ENCODE results near the gene DHRS12. TPM values are rescaled to one million over a fixed set of nuclear protein-coding genes. Genes with fewer than 3 reads are reported as not detected.

The DHRS12 gene
- total and polyA plus RNA-seq, 7 experiments from 2014 or later = 6.7 to 27.1 (median 21.1) TPM

GRCh38 chr13:51768378-51768921 lies 35.5 kb downstream of the DHRS12 start:
- H3K9me3 Mint-ChIP-seq = no peaks in the 10 kb centered on the region
- H3K27ac Mint-ChIP-seq = peak overlapping the region in 2 of 9 donors; percentile 32 to 47
- Histone ChIP-seq H3K9me3 (ENCODE audit: control insufficient read depth in 2 of 3, low read length in 3 of 3) (no peaks in the 10 kb centered on the region), H3K27me3 (ENCODE audit: control insufficient read depth in 2 of 2, insufficient read depth in 2 of 2, low read length in 2 of 2) (no peaks in the 10 kb centered on the region), H3K4me1 (ENCODE audit: control insufficient read depth in 2 of 2, insufficient read depth in 2 of 2, low read length in 2 of 2) (peaks cover 6 to 15% of the 10 kb centered on the region in 2 donors), H3K4me3 (ENCODE audit: low read length) (no peak overlapping the region), H3K27ac (ENCODE audit: low read depth, low read length) (no peak overlapping the region), H3K36me3 (ENCODE audit: control insufficient read depth in 2 of 3, insufficient read depth in 3 of 3, low read length in 3 of 3) (peaks cover 0 to 13% (median 0%) of the 10 kb centered on the region in 3 experiments)
- H3K4me3 Mint-ChIP-seq = no peak overlapping the region
- ATAC-seq (no peak), DNase-seq (no peak)
- intact Hi-C loops (cut with micrococcal nuclease) = no loop called here
- CTCF ChIA-PET = no interaction called here
- H3K4me1 Mint-ChIP-seq = peaks cover 10 to 30% (median 26%) of the 10 kb centered on the region in 7 donors
- H3K36me3 Mint-ChIP-seq = peaks cover 3 to 16% (median 4%) of the 10 kb centered on the region in 5 donors
- H3K27me3 Mint-ChIP-seq = no peaks in the 10 kb centered on the region
- POLR2A ChIA-PET = no interaction called here

GRCh38 chr13:51767100-51767499 lies 36.9 kb downstream of the DHRS12 start:
- POLR2A ChIA-PET = no interaction called here
- Histone ChIP-seq H3K9me3 (ENCODE audit: control insufficient read depth in 2 of 3, low read length in 3 of 3) (no peaks in the 10 kb centered on the region), H3K4me3 (ENCODE audit: low read length) (no peak overlapping the region), H3K36me3 (ENCODE audit: control insufficient read depth in 2 of 3, insufficient read depth in 3 of 3, low read length in 3 of 3) (peaks cover 0 to 10% (median 0%) of the 10 kb centered on the region in 3 experiments), H3K4me1 (ENCODE audit: control insufficient read depth in 2 of 2, insufficient read depth in 2 of 2, low read length in 2 of 2) (peaks cover 6 to 15% of the 10 kb centered on the region in 2 donors), H3K27me3 (ENCODE audit: control insufficient read depth in 2 of 2, insufficient read depth in 2 of 2, low read length in 2 of 2) (no peaks in the 10 kb centered on the region), H3K27ac (ENCODE audit: low read depth, low read length) (no peak overlapping the region)
- Mint-ChIP-seq H3K4me3 (no peak overlapping the region), H3K27ac (peak overlapping the region in 4 of 9 donors; percentile 69 to 94 (median 85)), H3K9me3 (no peaks in the 10 kb centered on the region), H3K36me3 (peaks cover 3 to 19% (median 7%) of the 10 kb centered on the region in 5 donors), H3K4me1 (peaks cover 10 to 38% (median 29%) of the 10 kb centered on the region in 7 donors), H3K27me3 (no peaks in the 10 kb centered on the region)
- DNase-seq (no peak), ATAC-seq (no peak)
- intact Hi-C loops (cut with micrococcal nuclease) = no loop called here
- CTCF ChIA-PET = interaction anchor here (0.6 to 0.7 kb wide), 2 partner anchors 161 to 332 kb away, joined by 3 to 4 read pairs; no protein-coding TSS in a partner anchor

- H3K4me3 Mint-ChIP-seq = peak overlapping the region; percentile 74 to 90 (median 85)
- peak overlapping the region; percentile 88 to 95 (median 93) for H3K27ac Mint-ChIP-seq
- CTCF ChIA-PET = interaction anchor here (1.3 to 1.4 kb wide), 2 partner anchors 50 to 180 kb away, joined by 3 read pairs; no protein-coding TSS in a partner anchor
- peaks cover 10 to 38% (median 29%) of the 10 kb centered on the region in 7 donors for H3K4me1 Mint-ChIP-seq
- intact Hi-C loops (cut with micrococcal nuclease) = no loop called here
- POLR2A ChIA-PET = interaction anchor here (0.9 to 2.4 kb wide), 3 partner anchors 32 to 311 kb away, joined by 3 to 26 read pairs (median 3); partner anchors contain the start of gene INTS6
- H3K36me3 Mint-ChIP-seq = peaks cover 7 to 31% (median 13%) of the 10 kb centered on the region in 5 donors
- H3K9me3 Mint-ChIP-seq = no peaks in the 10 kb centered on the region
- peak overlapping the region; percentile 68 for H3K27ac ChIP-seq (ENCODE audit: low read depth, low read length)
- ATAC-seq (no peak), DNase-seq (peak in 1 of 9 donors; percentile 10)
- H3K4me1 ChIP-seq (ENCODE audit: control insufficient read depth in 2 of 2, insufficient read depth in 2 of 2, low read length in 2 of 2) = peaks cover 6 to 15% of the 10 kb centered on the region in 2 donors
- H3K36me3 ChIP-seq (ENCODE audit: control insufficient read depth in 2 of 3, insufficient read depth in 3 of 3, low read length in 3 of 3) = peaks cover 0 to 24% (median under 1%) of the 10 kb centered on the region in 3 experiments
- no peaks in the 10 kb centered on the region for H3K27me3 Mint-ChIP-seq
- no peaks in the 10 kb centered on the region for H3K9me3 ChIP-seq (ENCODE audit: control insufficient read depth in 2 of 3, low read length in 3 of 3)
- peak overlapping the region; percentile 49 for H3K4me3 ChIP-seq (ENCODE audit: low read length)
- H3K27me3 ChIP-seq (ENCODE audit: control insufficient read depth in 2 of 2, insufficient read depth in 2 of 2, low read length in 2 of 2) = no peaks in the 10 kb centered on the region
These were observed 38.8 kb downstream of the DHRS12 start for GRCh38 chr13:51765142-51765515.

- H3K36me3 ChIP-seq (ENCODE audit: control insufficient read depth in 2 of 3, insufficient read depth in 3 of 3, low read length in 3 of 3) = peaks cover 0 to 30% (median 5%) of the 10 kb centered on the region in 3 experiments
- Mint-ChIP-seq H3K36me3 (peaks cover 7 to 35% (median 19%) of the 10 kb centered on the region in 5 donors), H3K4me1 (peaks cover 10 to 38% (median 29%) of the 10 kb centered on the region in 7 donors), H3K27me3 (no peaks in the 10 kb centered on the region), H3K9me3 (no peaks in the 10 kb centered on the region), H3K27ac (peak overlapping the region; percentile 88 to 95 (median 93)), H3K4me3 (peak overlapping the region; percentile 74 to 90 (median 85))
- H3K4me3 ChIP-seq (ENCODE audit: low read length) = peak overlapping the region; percentile 49
- ChIA-PET POLR2A (interaction anchor here (0.6 to 2.4 kb wide), 11 partner anchors 33 to 330 kb away, joined by 3 to 26 read pairs (median 3); partner anchors contain the start of gene INTS6), CTCF (interaction anchor here (0.8 to 1.4 kb wide), 5 partner anchors 50 to 237 kb away, joined by 3 to 8 read pairs (median 3); no protein-coding TSS in a partner anchor)
- peak overlapping the region; percentile 68 for H3K27ac ChIP-seq (ENCODE audit: low read depth, low read length)
- H3K27me3 ChIP-seq (ENCODE audit: control insufficient read depth in 2 of 2, insufficient read depth in 2 of 2, low read length in 2 of 2) = no peaks in the 10 kb centered on the region
- peak in 8 of 9 donors; percentile 19 to 62 (median 44) for DNase-seq
- H3K9me3 ChIP-seq (ENCODE audit: control insufficient read depth in 2 of 3, low read length in 3 of 3) = no peaks in the 10 kb centered on the region
- peak; percentile 88 for ATAC-seq
- peaks cover 6 to 15% of the 10 kb centered on the region in 2 donors for H3K4me1 ChIP-seq (ENCODE audit: control insufficient read depth in 2 of 2, insufficient read depth in 2 of 2, low read length in 2 of 2)
- intact Hi-C loops (cut with micrococcal nuclease) = loop anchor here (1.0 to 5.0 kb wide), 4 partner anchors 38 to 329 kb away; partner anchors contain the start of genes WDFY2 (in 2 of the 2), DHRS12 (in 1 of the 2) and INTS6 (in 1 of the 2)
These were observed 39.5 kb downstream of the DHRS12 start for GRCh38 chr13:51764184-51765141.

- peak overlapping the region; percentile 68 for H3K27ac ChIP-seq (ENCODE audit: low read depth, low read length)
- H3K27ac Mint-ChIP-seq = peak overlapping the region; percentile 38 to 94 (median 77)
- H3K4me3 ChIP-seq (ENCODE audit: low read length) = no peak overlapping the region
- ChIA-PET CTCF (interaction anchor here (0.8 to 0.9 kb wide), 2 partner anchors 34 to 238 kb away, joined by 4 to 8 read pairs; no protein-coding TSS in a partner anchor), POLR2A (interaction anchor here (1.1 to 2.4 kb wide), 3 partner anchors 59 to 313 kb away, joined by 3 to 26 read pairs (median 3); partner anchors contain the start of gene INTS6)
- H3K4me3 Mint-ChIP-seq = no peak overlapping the region
- H3K36me3 ChIP-seq (ENCODE audit: control insufficient read depth in 2 of 3, insufficient read depth in 3 of 3, low read length in 3 of 3) = peaks cover 0 to 38% (median 5%) of the 10 kb centered on the region in 3 experiments
- no peaks in the 10 kb centered on the region for H3K27me3 Mint-ChIP-seq
- H3K9me3 Mint-ChIP-seq = no peaks in the 10 kb centered on the region
- no peaks in the 10 kb centered on the region for H3K9me3 ChIP-seq (ENCODE audit: control insufficient read depth in 2 of 3, low read length in 3 of 3)
- H3K4me1 ChIP-seq (ENCODE audit: control insufficient read depth in 2 of 2, insufficient read depth in 2 of 2, low read length in 2 of 2) = peaks cover 6 to 15% of the 10 kb centered on the region in 2 donors
- H3K36me3 Mint-ChIP-seq = peaks cover 9 to 39% (median 20%) of the 10 kb centered on the region in 5 donors
- ATAC-seq = no peak
- peaks cover 10 to 38% (median 29%) of the 10 kb centered on the region in 7 donors for H3K4me1 Mint-ChIP-seq
- intact Hi-C loops (cut with micrococcal nuclease) = loop anchor here in 1 of 2 donors (5.0 kb wide), 1 partner anchor 39 kb away; the partner anchor contains the start of gene DHRS12
- H3K27me3 ChIP-seq (ENCODE audit: control insufficient read depth in 2 of 2, insufficient read depth in 2 of 2, low read length in 2 of 2) = no peaks in the 10 kb centered on the region
- no peak for DNase-seq
These were observed 40.5 kb downstream of the DHRS12 start for GRCh38 chr13:51763486-51763885.
